NCI-H1092 treated with DMSO at 0.1 percent for 48 hours (cell line): ENCODE data around the gene BHLHE40.

ENCODE experiments used
- DNase-seq: peaks from one replicate; lab custom pipeline; 2025; lab: John Stamatoyannopoulos, UW

BHLHE40 gene

DNA sequence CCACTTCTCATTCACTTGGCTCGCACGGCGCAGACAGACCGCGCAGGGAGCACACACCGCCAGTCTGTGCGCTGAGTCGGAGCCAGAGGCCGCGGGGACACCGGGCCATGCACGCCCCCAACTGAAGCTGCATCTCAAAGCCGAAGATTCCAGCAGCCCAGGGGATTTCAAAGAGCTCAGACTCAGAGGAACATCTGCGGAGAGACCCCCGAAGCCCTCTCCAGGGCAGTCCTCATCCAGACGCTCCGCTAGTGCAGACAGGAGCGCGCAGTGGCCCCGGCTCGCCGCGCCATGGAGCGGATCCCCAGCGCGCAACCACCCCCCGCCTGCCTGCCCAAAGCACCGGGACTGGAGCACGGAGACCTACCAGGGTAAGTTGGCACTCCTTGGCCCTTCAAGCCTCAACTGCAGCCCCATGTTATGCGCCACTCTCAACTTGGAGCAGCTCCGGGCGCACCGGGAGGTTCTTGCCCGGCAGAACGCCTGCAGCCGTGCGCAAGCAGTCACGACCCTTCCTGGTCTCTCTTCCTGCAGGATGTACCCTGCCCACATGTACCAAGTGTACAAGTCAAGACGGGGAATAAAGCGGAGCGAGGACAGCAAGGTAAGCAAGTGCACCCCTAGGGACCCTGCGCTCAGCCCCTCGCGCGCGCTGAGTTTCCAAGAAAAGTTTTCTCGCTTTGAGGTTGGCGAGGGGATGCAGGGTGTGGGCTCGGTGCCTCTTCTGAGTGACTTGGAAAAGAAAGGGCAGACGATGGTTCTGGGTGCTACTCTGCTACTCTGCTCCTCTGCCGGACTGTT lies at the start of gene BHLHE40:
BHLHE40 (plus strand) TSS at position 10 of the 801 bp plus-strand sequence; CDS start at position 292, 282 bp downstream.
- DNase-seq = peak; percentile 19

DNA sequence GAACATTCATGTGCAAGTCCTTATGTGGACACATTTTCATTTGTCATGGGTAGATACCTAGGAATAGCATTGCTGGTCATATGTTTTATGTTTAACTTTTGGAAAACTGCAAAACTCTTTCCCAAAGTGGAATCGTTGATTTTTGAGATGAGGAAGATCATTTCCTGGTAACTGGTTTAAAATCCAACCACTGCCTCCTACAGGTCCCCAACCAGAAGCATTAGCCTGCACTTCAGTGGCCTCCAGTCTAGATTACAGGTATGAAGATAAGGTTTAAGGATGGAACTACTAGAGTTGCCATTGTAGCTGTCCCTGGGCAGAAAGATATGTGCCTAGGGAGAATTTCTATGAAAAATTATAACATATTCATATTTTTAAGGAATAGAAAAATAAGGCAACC lies 48.7 kb upstream of the BHLHE40 start:
- no peak for DNase-seq

DNA sequence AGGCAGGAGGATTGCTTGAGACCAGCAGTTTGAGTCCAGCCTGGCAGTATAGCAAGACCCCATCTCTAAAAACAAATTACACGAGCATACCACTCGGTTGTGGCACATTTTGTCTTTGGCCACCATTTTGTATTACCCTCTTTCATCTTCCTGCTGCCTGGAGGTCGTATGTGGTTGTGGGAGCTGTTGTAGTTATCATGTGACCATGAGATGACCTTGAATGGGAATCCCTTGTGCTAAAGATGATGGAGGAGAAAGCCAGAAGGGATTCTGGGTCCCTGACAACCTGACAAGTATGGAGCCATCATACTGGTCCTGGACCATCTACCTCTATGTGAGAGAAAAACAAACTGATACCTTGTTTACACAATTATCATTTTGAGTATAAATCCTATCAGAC lies 45.2 kb upstream of the BHLHE40 start:
- DNase-seq = no peak

DNA sequence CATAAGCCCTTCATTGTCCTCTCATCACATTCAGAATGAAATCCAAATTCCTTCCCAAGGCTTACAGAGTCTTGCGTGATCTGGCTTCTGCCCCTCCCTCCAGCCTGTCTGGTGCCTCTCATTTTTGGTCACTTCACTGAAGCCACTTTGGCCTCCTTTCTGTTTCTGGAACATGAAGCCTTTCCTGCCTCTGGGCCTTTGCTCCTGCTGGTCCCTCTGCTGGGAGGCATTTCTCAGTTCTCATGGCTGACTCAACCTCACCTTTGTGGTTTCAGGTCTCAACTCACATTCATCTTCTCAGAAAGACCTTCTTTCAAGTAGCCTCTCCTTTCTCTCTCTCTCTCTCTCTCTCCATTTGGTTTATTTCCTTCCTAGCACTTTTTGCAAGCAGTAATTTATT lies 43.9 kb upstream of the BHLHE40 start:
- no peak for DNase-seq

DNA sequence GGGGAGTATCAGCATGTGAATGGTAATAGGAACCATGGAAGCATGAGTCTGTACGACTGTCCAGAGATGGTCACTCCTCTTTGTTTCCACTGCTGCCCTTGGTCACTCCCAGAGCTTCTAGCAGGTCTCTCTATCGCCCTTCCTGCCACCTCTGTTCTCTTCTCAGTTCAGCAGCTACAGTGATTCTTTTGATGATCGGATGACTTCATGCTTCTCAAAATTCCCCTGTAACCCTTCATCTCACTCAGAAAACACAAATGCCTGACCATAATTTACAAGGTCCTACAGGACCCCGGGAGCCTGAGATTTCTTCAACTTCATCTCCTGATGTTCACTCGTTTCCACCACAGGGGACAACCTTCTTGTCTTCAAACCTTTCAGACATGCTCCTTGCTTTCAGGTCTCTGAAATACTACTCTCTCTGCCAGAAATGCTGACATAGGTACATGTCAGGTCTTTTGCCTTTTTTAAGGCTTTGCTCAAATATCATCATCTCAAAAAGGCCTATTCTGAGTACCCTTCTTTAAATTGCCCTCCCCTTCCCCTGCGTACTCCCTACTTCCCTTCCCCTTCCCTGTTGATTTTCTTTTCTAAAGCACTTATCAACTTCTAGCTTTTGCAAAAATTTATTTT lies 42.1 kb upstream of the BHLHE40 start:
- DNase-seq = no peak

DNA sequence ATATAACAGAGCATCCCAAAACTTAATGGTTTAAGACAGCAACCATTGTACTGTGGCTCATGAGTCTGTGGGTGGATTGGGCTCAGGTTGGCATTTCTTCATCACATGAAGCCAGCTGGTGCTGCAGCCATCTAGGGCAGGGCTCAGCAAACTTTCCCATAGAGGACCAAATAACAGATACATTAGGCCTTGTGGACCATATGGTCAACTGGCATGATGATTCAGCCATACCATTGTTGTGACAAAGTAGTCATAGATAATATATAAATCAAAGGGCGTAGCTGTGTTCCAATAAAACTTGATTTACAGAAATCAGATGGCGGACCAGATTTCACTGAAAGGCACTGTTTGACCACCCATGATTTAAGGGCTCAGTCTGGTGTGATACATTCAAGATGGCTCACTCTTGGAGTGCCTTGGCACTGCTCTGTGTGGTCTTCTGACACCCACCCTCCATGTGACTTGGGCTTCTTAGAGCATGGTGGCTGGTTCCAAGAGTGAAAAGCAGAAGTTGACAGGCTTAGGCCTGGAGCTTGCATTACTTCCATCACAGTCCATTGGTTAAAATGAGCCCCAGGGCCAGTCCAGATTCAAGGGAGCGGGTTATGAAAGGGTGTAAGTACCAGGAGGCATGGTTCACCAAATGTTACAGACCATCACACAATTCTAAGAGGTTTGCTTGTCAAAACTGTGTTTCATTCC lies 40.8 kb upstream of the BHLHE40 start:
- no peak for DNase-seq

DNA sequence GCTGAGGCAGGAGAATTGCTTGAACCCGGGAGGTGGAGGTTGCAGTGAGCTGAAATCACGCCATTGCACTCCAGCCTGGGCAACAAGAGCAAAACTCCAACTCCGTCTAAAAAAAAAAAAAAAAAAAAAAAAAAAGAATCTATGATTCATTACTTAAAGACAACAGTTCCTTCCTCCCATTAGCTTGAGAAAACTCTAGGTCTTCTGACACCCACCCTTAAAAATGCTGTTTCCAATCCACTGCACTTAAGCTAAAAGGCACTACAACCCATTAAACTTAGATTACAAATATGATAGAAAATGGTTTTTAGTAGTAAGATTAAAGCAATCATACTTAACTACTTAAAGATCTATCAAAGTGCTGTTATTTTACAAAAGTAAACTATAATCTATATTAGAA lies 40.0 kb upstream of the BHLHE40 start:
- DNase-seq = no peak

DNA sequence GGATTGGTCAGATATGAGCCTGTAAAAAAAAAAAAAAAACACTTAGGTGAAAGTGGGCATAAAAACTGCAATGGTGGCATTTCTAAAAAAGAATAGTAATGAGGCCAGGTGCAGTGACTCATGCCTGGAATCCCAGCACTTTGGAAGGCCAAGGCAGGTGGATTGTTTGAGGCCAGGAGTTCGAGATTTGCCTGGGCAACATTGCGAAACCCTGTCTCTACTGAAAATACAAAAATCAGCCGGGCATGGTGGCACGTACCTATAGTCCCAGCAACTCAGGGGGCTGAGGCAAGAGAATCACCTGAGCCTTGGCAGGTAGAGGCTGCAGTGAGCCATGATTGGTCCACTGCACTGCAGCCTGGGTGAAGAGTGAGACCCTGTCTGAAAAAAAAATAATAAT lies 38.3 kb upstream of the BHLHE40 start:
- no peak for DNase-seq

DNA sequence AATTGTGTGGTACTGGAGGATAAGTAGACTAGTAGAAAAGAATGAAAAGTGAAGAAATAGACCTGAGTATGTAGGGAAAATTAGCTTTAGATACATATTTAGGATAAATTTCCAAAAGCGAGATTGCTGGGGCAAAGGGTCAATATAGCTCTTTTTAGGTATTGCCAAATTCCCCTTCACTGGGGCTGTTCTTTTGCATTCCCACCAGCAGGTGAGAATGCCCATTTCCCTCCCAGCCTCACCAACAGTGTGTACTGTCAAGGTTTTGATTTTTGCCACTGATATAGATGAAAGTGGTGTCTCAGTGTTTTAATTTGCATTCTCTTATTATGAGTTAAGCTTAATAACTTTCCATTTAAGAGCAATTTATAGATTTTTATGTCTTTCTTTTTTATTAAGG lies 35.7 kb upstream of the BHLHE40 start:
- DNase-seq = no peak

DNA sequence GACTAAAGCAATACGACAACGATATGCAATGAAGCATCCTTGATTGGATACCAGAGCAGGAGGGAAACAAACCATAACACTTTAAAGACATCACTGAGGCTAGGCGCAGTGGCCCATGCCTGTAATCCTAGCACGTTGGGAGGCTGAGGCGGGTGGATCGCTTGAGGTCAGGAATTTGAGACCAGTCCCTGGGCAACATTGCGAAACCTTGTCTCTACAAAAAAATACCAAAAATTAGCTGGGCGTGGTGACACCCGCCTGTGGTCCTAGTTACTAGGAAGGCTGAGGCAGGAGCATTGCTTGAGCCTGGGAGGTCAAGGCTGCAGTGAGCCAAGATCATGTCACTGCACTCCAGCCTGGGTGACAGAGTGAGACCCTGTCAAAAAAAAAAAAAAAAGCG lies 33.9 kb upstream of the BHLHE40 start:
- no peak for DNase-seq

DNA sequence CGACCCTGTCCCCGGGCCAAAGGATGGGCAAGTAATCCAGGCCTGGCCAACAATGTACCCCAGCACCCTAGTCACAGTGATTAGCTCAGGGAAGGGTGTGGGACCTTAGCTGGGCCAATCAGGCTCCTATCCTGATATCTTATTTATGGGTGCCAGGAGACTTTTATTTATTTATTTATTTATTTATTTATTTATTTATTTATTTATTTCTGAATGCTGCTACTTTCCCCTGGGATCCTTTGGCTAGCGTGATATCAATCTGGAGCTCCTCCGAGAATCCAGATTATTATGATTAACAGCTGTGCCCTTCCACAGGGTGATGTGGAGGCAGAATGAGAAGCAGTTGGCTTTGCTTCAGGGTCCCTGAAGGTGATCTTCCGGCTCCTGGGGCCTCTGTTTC lies 32.2 kb upstream of the BHLHE40 start:
- DNase-seq = no peak

DNA sequence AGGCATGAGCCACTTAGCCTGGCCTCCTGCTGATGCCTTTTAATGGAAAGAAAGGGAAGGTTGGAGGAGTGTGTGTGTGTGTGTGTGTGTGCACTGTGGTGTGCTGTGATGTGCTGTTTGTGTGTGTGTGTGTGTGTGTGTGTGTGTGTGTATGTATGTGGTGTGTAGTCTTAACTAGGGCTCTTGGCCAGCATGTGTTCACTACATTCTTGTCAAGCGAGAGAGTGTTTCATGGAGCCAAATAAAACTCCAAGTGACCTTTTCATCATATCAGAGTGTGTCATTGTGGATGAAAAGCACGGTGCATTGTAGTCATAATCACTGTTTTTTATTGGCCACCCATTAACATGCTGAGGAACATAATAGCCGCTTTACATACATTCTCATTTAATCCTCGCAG lies 30.8 kb upstream of the BHLHE40 start:
- no peak for DNase-seq

DNA sequence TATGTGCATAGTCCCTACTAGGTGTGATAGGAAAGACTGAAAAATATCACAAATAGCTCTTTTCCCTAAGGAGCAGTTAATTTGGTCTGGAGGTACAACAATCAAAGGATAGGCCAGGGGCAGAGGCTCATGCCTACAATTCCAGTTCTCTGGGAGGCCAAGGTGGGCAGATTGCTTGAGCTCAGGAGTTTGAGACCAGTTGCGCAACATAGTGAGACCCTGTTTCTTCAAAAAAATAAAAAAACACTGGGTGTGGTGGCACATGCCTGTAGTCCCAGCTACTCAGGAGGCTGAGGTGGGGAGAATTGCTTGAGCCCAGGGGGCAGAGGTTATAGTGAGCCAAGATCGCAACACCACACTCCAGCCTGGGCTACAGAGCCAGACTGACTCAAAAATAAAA lies 30.2 kb upstream of the BHLHE40 start:
- DNase-seq = no peak

DNA sequence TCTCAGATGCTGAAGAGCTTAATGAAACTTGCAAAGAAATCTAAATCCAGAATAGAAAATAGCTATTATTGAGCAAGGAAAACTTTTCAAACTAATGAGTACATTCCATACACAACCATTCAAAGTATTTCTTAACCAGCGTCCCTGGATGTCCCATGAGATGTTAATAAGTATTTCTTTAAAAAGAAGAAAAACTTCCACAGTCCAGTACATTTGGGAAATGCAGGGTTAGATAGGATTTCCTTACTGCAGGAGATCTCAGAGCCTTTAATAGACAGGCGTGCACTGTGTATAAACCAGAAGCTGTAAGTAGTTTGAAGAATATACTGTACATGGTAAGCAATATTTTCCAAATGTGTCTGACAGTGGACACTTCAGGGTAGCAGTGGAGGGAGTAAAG lies 29.6 kb upstream of the BHLHE40 start:
- DNase-seq = no peak

DNA sequence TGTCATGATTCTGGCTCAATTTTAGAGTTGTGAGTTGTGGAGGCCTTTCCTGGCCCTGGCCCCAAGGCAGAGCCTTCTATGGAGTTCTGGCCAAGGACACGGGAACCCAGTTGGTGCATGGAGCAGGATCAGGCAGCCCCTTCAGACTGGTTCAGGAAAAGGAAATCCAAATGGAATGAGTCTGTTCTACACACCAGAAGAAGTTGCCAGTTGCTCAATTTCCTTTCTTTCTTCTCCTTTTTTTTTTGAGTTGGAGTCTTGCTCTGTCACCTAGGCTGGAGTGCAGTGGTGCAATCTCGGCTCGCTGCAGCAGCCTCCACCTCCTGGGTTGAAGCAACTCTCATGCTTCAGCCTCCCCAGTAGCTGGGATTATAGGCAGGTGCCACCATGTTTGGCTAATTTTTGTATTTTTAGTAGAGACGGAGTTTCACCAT lies 28.9 kb upstream of the BHLHE40 start:
- no peak for DNase-seq

DNA sequence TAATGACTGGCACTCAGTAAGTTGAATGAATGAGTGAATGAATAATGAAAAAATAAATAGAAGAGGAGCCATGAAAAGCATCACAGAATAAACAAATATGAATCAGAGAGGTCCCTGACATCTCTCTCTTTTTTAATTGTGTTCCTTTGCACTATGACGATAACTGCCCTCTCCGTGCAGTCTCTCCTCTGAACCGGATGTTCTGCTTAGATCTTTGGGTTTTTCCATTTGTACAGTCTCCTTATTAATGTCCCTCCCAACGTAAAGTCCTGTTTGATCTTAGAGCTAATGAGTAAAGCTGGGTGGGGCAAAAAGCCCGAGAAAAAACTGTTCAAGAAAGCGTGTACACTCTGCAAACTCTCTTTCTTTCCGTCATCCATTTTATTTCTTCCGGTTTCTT lies 28.3 kb upstream of the BHLHE40 start:
- no peak for DNase-seq

DNA sequence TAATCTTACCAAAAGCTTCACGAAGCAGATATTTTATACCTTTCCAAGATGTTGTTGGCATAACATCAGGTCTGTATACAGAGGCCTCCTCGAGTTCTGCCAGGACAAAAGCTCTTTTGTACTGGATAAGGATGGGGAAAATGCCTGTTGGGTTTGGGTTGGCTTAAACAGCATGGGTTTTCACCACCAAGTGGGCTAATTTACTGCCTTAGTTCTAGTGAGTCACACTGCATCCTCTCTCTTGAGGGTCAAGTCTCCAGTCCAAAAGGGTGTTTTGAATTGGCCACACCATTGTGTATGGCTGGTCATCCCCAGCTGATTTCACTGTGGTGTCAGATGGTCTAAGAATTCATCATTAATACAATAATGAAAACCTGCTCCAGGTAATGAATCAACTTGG lies 26.1 kb upstream of the BHLHE40 start:
- DNase-seq = no peak

DNA sequence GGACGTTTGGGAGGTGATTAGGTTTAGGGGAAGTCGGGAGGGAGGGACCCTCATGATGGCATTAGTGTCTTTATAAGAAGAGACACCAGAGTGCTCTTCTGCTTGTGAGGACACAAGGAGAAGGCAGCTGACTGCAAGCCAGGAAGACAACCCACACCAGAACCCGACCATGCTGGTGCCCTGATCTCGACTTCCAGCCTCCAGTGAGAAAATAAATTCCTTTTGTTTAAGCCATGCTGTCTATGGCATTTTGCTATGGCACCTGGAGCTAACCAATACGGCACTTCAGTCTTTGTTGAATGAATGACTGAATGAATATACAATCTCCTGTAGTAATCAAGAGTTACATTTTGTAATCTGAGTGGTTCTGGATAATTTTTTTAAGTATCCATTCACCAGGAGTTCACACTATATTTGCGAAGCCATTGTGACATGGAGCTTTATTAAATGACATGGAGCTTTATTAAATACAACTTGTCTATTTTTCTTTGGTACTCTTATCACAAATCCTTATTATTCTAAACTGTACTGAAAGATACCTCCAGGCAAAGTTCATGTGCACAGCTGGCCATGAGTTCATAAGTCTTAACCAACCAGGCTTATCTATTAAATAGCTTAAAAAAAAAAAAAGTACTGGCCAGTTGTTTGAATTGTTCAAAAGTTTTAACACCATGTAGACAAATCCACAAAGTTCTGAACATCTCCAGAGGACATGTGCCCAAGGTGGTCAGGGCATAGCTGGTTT lies 24.8 kb upstream of the BHLHE40 start:
- no peak for DNase-seq

DNA sequence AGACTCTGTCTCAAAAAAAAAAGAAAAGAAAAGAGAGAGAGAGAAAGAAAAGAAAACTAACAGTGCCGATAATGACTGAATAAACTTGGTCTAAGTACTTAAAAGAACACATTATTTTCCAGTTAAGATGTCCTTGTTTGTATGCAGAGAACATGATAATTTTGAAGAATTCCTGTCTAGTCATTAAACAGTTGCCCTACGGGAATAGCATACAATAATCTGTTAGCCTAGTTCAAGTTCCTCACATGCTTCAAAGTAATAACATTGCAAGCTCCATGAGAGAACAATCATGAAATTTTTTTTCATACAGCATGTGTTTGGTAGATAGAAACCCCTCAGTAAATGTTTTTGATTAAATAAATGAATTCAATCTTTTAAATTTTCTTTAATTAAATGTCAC lies 23.1 kb upstream of the BHLHE40 start:
- no peak for DNase-seq

DNA sequence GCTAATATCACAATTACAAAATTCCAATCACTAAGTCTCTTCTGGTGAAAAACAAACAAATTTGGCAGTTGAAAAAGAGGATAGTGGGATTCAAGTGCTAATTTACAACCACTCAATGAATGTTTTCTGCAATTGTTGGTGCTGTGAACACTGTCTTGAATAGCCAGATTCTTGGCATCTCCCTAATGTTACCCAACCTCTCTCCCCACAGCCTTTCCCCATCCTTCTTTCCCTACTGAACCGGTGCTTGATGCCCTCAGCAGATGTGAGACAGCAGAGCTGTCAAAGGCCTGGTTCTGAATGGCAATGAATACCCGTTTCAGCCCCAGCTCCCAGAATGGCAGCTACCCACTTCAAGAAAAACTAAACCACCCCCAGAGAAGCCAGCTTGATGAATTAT lies 22.5 kb upstream of the BHLHE40 start:
- DNase-seq = no peak

DNA sequence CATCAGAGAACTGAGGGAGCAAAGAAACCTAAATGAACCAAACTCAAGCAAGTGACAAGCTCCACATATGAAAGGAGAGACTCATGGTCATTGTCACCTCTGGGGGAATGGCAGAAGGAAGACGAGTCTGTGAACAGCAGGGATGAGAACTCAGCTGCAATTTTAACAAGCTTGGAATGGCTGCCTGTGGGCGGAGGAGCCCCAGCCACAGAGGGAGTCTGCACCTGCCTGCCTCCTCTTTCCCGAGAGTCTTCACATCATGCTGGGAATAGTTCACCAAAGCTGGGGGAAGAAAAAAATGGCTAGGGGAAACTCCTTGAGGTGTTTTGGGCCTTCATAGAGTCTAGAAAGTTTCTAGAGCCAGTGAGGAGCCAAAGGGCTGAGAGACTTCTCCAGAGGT lies 21.3 kb upstream of the BHLHE40 start:
- DNase-seq = no peak

DNA sequence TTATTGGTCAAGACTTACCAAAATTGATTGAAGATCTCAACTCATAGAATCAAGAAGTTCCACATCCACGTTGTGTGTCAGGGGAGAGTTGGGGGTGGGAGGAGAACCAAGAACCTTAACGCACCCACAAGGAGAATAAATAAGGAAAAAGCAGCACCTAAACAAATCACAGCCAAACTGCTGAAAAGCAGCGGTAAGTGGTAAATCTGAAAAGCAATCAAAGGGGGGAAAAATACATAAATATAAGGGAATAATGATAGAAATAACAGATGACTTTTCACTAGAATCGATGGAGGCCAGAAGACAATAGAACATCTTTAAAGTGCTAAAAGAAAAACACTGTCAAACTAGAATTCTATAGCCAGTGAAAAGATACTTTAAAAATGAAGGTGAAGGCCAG lies 20.1 kb upstream of the BHLHE40 start:
- no peak for DNase-seq
